ENCODE data around the gene EEF1G. TPM values are rescaled to one million over a fixed set of nuclear protein-coding genes. Genes with fewer than 3 reads are reported as not detected.

EEF1G gene
- total RNA-seq, 1 donor from 2014 or later = 1,298 TPM

DNA sequence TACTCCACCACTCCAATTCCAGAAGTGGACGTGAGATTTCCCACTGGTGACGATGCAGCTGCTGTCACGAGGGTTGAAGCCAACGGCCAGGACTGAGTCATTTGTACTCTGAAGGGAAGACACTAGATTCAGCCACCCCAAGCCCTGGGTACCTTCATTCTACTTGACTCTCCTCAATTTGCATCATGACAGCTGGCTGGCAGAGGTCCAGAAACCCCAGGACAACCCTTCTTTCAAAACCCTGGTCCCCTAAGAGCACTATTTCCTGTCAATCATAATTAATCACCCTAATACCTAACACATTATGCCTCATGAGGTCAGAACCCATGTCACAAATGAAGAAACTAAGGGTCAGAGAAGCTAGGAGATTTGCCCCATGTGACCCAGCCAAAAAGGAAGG lies 34.0 kb upstream of the EEF1G start:
- Mint-ChIP-seq H3K4me1 (ENCODE audit: low read depth, unreplicated experiment) (peaks cover 13% of the 10 kb centered on the region), H3K27ac (ENCODE audit: unreplicated experiment) (no peak overlapping the region), H3K27me3 (ENCODE audit: low read depth, unreplicated experiment) (peaks cover 6% of the 10 kb centered on the region), H3K4me3 (ENCODE audit: unreplicated experiment) (no peak overlapping the region), H3K36me3 (ENCODE audit: low read depth, unreplicated experiment) (peaks cover 26% of the 10 kb centered on the region), H3K9me3 (ENCODE audit: unreplicated experiment) (no peaks in the 10 kb centered on the region)
- no peak for FAIRE-seq
- H3K27me3 ChIP-seq (ENCODE audit: insufficient read depth, low read length) = no peaks in the 10 kb centered on the region
- TF ChIP-seq, protein P1, sequence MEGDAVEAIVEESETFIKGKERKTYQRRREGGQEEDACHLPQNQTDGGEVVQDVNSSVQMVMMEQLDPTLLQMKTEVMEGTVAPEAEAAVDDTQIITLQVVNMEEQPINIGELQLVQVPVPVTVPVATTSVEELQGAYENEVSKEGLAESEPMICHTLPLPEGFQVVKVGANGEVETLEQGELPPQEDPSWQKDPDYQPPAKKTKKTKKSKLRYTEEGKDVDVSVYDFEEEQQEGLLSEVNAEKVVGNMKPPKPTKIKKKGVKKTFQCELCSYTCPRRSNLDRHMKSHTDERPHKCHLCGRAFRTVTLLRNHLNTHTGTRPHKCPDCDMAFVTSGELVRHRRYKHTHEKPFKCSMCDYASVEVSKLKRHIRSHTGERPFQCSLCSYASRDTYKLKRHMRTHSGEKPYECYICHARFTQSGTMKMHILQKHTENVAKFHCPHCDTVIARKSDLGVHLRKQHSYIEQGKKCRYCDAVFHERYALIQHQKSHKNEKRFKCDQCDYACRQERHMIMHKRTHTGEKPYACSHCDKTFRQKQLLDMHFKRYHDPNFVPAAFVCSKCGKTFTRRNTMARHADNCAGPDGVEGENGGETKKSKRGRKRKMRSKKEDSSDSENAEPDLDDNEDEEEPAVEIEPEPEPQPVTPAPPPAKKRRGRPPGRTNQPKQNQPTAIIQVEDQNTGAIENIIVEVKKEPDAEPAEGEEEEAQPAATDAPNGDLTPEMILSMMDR (IDR thresholded peaks at IDR 0.05; ENCODE audit: insufficient read depth, low read depth, low read length) = no peak
- no peak for TF ChIP-seq EZH2 (IDR thresholded peaks at IDR 0.05; ENCODE audit: insufficient read depth, low read length)
- peaks cover 14% of the 10 kb centered on the region for H3K4me1 ChIP-seq (ENCODE audit: insufficient read depth, low read length)
- H3K27ac ChIP-seq (ENCODE audit: low read depth, low read length) = no peak overlapping the region
- DNase-seq (ENCODE audit: low read depth) = no peak
- H2AFZ ChIP-seq (ENCODE audit: low read depth, low read length) = no peak overlapping the region
- H3K4me3 ChIP-seq (ENCODE audit: insufficient read depth, low read depth, low read length) = no peak overlapping the region
- peaks cover 8% of the 10 kb centered on the region for H3K36me3 ChIP-seq (ENCODE audit: insufficient read depth, low read length)
- peaks cover 9% of the 10 kb centered on the region for H3K79me2 ChIP-seq (ENCODE audit: insufficient read depth, low read length)
- H3K4me2 ChIP-seq (ENCODE audit: low read length) = no peak overlapping the region
- H3K9me3 ChIP-seq (ENCODE audit: insufficient read depth, low read depth, low read length) = no peaks in the 10 kb centered on the region
- H4K20me1 ChIP-seq (ENCODE audit: insufficient read depth, low read length) = peaks cover 13% of the 10 kb centered on the region
- no peak overlapping the region for H3K9ac ChIP-seq (ENCODE audit: low read length)

GRCh38 chr11:62605902-62606301 lies 32.2 kb upstream of the EEF1G start:
- no peak for FAIRE-seq
- TF ChIP-seq, protein P1 (IDR thresholded peaks at IDR 0.05; ENCODE audit: insufficient read depth, low read depth, low read length) = no peak
- no peak for TF ChIP-seq EZH2 (IDR thresholded peaks at IDR 0.05; ENCODE audit: insufficient read depth, low read length)

DNA sequence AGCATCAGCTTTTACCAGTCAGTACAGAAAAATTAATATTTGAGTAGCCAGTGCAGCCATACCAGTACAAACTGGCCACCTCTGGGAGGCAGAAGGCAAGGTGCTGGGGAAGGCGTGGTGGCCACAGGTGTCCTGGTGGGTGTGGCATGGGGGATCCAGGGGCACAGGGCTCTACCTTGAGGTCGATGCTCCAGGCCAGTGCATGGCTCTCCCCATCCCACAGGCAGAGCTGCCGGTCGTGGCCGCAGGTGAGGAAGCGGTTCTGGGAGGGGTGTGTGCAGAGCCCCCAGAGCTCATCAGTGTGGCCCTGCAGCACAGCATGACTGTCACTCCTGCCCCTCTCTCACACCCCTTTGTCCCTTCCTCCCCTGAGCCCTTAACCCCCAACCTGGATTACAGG lies 31.8 kb upstream of the EEF1G start:
- H3K4me1 Mint-ChIP-seq (ENCODE audit: low read depth, unreplicated experiment) = peaks cover 5% of the 10 kb centered on the region
- no peak overlapping the region for H3K4me2 ChIP-seq (ENCODE audit: low read length)
- H3K4me3 ChIP-seq (ENCODE audit: insufficient read depth, low read depth, low read length) = no peak overlapping the region
- no peak overlapping the region for H3K27ac ChIP-seq (ENCODE audit: low read depth, low read length)
- no peaks in the 10 kb centered on the region for H3K9me3 ChIP-seq (ENCODE audit: insufficient read depth, low read depth, low read length)
- H3K27me3 ChIP-seq (ENCODE audit: insufficient read depth, low read length) = no peaks in the 10 kb centered on the region
- H3K36me3 ChIP-seq (ENCODE audit: insufficient read depth, low read length) = peaks cover 8% of the 10 kb centered on the region
- H4K20me1 ChIP-seq (ENCODE audit: insufficient read depth, low read length) = peaks cover 16% of the 10 kb centered on the region
- peaks cover 14% of the 10 kb centered on the region for H3K79me2 ChIP-seq (ENCODE audit: insufficient read depth, low read length)
- H3K27me3 Mint-ChIP-seq (ENCODE audit: low read depth, unreplicated experiment) = peaks cover 6% of the 10 kb centered on the region
- H3K9ac ChIP-seq (ENCODE audit: low read length) = no peak overlapping the region
- peaks cover 33% of the 10 kb centered on the region for H3K36me3 Mint-ChIP-seq (ENCODE audit: low read depth, unreplicated experiment)
- H3K9me3 Mint-ChIP-seq (ENCODE audit: unreplicated experiment) = no peaks in the 10 kb centered on the region
- no peak for FAIRE-seq
- TF ChIP-seq EZH2 (IDR thresholded peaks at IDR 0.05; ENCODE audit: insufficient read depth, low read length) = no peak
- TF ChIP-seq, protein P1 (IDR thresholded peaks at IDR 0.05; ENCODE audit: insufficient read depth, low read depth, low read length) = no peak
- no peak for DNase-seq (ENCODE audit: low read depth)
- peaks cover 11% of the 10 kb centered on the region for H3K4me1 ChIP-seq (ENCODE audit: insufficient read depth, low read length)
- no peak overlapping the region for H2AFZ ChIP-seq (ENCODE audit: low read depth, low read length)
- no peak overlapping the region for H3K27ac Mint-ChIP-seq (ENCODE audit: unreplicated experiment)
- H3K4me3 Mint-ChIP-seq (ENCODE audit: unreplicated experiment) = peak overlapping the region; percentile 14

More at GRCh38 chr11:62605902-62606301, 32.2 kb upstream of the EEF1G start:
- Histone ChIP-seq H3K36me3 (ENCODE audit: insufficient read depth, low read length) (peaks cover 8% of the 10 kb centered on the region), H3K9me3 (ENCODE audit: insufficient read depth, low read depth, low read length) (no peaks in the 10 kb centered on the region), H3K4me2 (ENCODE audit: low read length) (no peak overlapping the region), H3K4me1 (ENCODE audit: insufficient read depth, low read length) (peaks cover 11% of the 10 kb centered on the region), H2AFZ (ENCODE audit: low read depth, low read length) (no peak overlapping the region), H3K27me3 (ENCODE audit: insufficient read depth, low read length) (no peaks in the 10 kb centered on the region), H3K27ac (ENCODE audit: low read depth, low read length) (no peak overlapping the region), H3K4me3 (ENCODE audit: insufficient read depth, low read depth, low read length) (no peak overlapping the region), H3K9ac (ENCODE audit: low read length) (no peak overlapping the region), H3K79me2 (ENCODE audit: insufficient read depth, low read length) (peaks cover 14% of the 10 kb centered on the region), H4K20me1 (ENCODE audit: insufficient read depth, low read length) (peaks cover 13% of the 10 kb centered on the region)
- DNase-seq (ENCODE audit: low read depth) = no peak
- no peak overlapping the region for H3K4me3 Mint-ChIP-seq (ENCODE audit: unreplicated experiment)
- H3K27ac Mint-ChIP-seq (ENCODE audit: unreplicated experiment) = no peak overlapping the region
- no peaks in the 10 kb centered on the region for H3K9me3 Mint-ChIP-seq (ENCODE audit: unreplicated experiment)
- H3K27me3 Mint-ChIP-seq (ENCODE audit: low read depth, unreplicated experiment) = peaks cover 6% of the 10 kb centered on the region
- H3K36me3 Mint-ChIP-seq (ENCODE audit: low read depth, unreplicated experiment) = peaks cover 30% of the 10 kb centered on the region
- H3K4me1 Mint-ChIP-seq (ENCODE audit: low read depth, unreplicated experiment) = peaks cover 6% of the 10 kb centered on the region
